ENCODE results near the gene NLRC5.
"Not testable (repeated sequence)": the region's sequence is repeated elsewhere in the genome, so short reads cannot be mapped to it uniquely, and the experiment has no call there.

The NLRC5 gene

GRCh38 chr16:56961386-56961785, 28.0 kb upstream of the NLRC5 start:
- DNase-seq: no peak

- no peak for DNase-seq
Observed at GRCh38 chr16:56961851-56962281, 27.5 kb upstream of the NLRC5 start, which contains the start of gene CETP. CETP (plus strand) TSS chr16:56961950; CDS start chr16:56961980, 30 bp downstream.

- DNase-seq: peak; percentile 41
Observed at GRCh38 chr16:56964243-56965148, 24.9 kb upstream of the NLRC5 start.

GRCh38 chr16:56965149-56966092, 23.9 kb upstream of the NLRC5 start:
- DNase-seq: no peak

- DNase-seq: no peak
Observed at GRCh38 chr16:56966093-56966475, 23.3 kb upstream of the NLRC5 start.

GRCh38 chr16:56967733-56968132, 21.6 kb upstream of the NLRC5 start:
- no peak for DNase-seq

- no peak for DNase-seq
Observed at GRCh38 chr16:56969769-56970168, 19.6 kb upstream of the NLRC5 start.

GRCh38 chr16:56970934-56971767, 18.2 kb upstream of the NLRC5 start:
- no peak for DNase-seq

GRCh38 chr16:56971768-56972043, 17.7 kb upstream of the NLRC5 start:
- no peak for DNase-seq

GRCh38 chr16:56972403-56973293, 16.7 kb upstream of the NLRC5 start:
- no peak for DNase-seq

GRCh38 chr16:56973294-56973689, 16.1 kb upstream of the NLRC5 start:
- no peak for DNase-seq

- not testable (repeated sequence) for DNase-seq
Observed at GRCh38 chr16:56973899-56974298, 15.5 kb upstream of the NLRC5 start.

- DNase-seq: no peak
Observed at GRCh38 chr16:56974549-56975300, 14.6 kb upstream of the NLRC5 start.

GRCh38 chr16:56975714-56976113, 13.6 kb upstream of the NLRC5 start:
- no peak for DNase-seq

- DNase-seq: no peak
Observed at GRCh38 chr16:56977216-56977615, 12.1 kb upstream of the NLRC5 start.

GRCh38 chr16:56977823-56978430, 11.4 kb upstream of the NLRC5 start:
- DNase-seq: no peak

GRCh38 chr16:56980201-56980535, 9.2 kb upstream of the NLRC5 start:
- no peak for DNase-seq

GRCh38 chr16:56980792-56981724, 8.3 kb upstream of the NLRC5 start:
- no peak for DNase-seq

GRCh38 chr16:56981729-56982271, 7.6 kb upstream of the NLRC5 start:
- DNase-seq: no peak

Data from GDM1 (cell line).